T-helper 22 cell (primary cell): ENCODE measurements around the gene SIRPA.

ENCODE experiments used
- DNase-seq: peaks from one replicate; pipeline ENCODE4 v3.0.0-alpha.2; 2020; ENCODE audit warnings: low read depth

SIRPA gene

GRCh38 chr20:1894951-1895673, at the start of gene SIRPA:
SIRPA (plus strand) TSS chr20:1895407; CDS start chr20:1895448, 41 bp downstream.
- no peak for DNase-seq

GRCh38 chr20:1845701-1846100, 49.5 kb upstream of the SIRPA start:
- no peak for DNase-seq

GRCh38 chr20:1846341-1846740, 48.9 kb upstream of the SIRPA start:
- no peak for DNase-seq

- DNase-seq = no peak
Observed at GRCh38 chr20:1846876-1847275, 48.3 kb upstream of the SIRPA start.

- DNase-seq = no peak
Observed at GRCh38 chr20:1847780-1848179, 47.4 kb upstream of the SIRPA start.

- DNase-seq = no peak
Observed at GRCh38 chr20:1848373-1848772, 46.8 kb upstream of the SIRPA start.

- DNase-seq = no peak
Observed at GRCh38 chr20:1851396-1851795, 43.8 kb upstream of the SIRPA start.

- no peak for DNase-seq
Observed at GRCh38 chr20:1853473-1853872, 41.7 kb upstream of the SIRPA start.

- no peak for DNase-seq
Observed at GRCh38 chr20:1854246-1854645, 41.0 kb upstream of the SIRPA start.

- DNase-seq = no peak
Observed at GRCh38 chr20:1855109-1855508, 40.1 kb upstream of the SIRPA start.

GRCh38 chr20:1855690-1856089, 39.5 kb upstream of the SIRPA start:
- DNase-seq = no peak

- no peak for DNase-seq
Observed at GRCh38 chr20:1856424-1856823, 38.8 kb upstream of the SIRPA start.

- no peak for DNase-seq
Observed at GRCh38 chr20:1857466-1857865, 37.7 kb upstream of the SIRPA start.

- DNase-seq = no peak
Observed at GRCh38 chr20:1858871-1859270, 36.3 kb upstream of the SIRPA start.

- no peak for DNase-seq
Observed at GRCh38 chr20:1860446-1860845, 34.8 kb upstream of the SIRPA start.

GRCh38 chr20:1861347-1861976, 33.7 kb upstream of the SIRPA start:
- no peak for DNase-seq

GRCh38 chr20:1861996-1862662, 33.1 kb upstream of the SIRPA start:
- DNase-seq = no peak

GRCh38 chr20:1862663-1863053, 32.5 kb upstream of the SIRPA start:
- no peak for DNase-seq

GRCh38 chr20:1863296-1863695, 31.9 kb upstream of the SIRPA start:
- no peak for DNase-seq

- DNase-seq = no peak
Observed at GRCh38 chr20:1866834-1867233, 28.4 kb upstream of the SIRPA start.

GRCh38 chr20:1867495-1868260, 27.5 kb upstream of the SIRPA start:
- DNase-seq = no peak

- DNase-seq = no peak
Observed at GRCh38 chr20:1868856-1869255, 26.4 kb upstream of the SIRPA start.

GRCh38 chr20:1870323-1870722, 24.9 kb upstream of the SIRPA start:
- DNase-seq = no peak
